Activated CD8-positive, alpha-beta memory T cell treated with anti-CD3 and anti-CD28 coated beads, Interleukin-2, amount 50 U/mL, for 1 hour (primary cell): ENCODE data around the gene ACP5.
"Not testable (repeated sequence)": the region's sequence is repeated elsewhere in the genome, so short reads cannot be mapped to it uniquely, and the experiment has no call there.

Experiments
- DNase-seq: peaks from one replicate; pipeline ENCODE4 v3.0.0-alpha.2; 2020; ENCODE audit errors: extremely low read depth

Gene ACP5

DNA sequence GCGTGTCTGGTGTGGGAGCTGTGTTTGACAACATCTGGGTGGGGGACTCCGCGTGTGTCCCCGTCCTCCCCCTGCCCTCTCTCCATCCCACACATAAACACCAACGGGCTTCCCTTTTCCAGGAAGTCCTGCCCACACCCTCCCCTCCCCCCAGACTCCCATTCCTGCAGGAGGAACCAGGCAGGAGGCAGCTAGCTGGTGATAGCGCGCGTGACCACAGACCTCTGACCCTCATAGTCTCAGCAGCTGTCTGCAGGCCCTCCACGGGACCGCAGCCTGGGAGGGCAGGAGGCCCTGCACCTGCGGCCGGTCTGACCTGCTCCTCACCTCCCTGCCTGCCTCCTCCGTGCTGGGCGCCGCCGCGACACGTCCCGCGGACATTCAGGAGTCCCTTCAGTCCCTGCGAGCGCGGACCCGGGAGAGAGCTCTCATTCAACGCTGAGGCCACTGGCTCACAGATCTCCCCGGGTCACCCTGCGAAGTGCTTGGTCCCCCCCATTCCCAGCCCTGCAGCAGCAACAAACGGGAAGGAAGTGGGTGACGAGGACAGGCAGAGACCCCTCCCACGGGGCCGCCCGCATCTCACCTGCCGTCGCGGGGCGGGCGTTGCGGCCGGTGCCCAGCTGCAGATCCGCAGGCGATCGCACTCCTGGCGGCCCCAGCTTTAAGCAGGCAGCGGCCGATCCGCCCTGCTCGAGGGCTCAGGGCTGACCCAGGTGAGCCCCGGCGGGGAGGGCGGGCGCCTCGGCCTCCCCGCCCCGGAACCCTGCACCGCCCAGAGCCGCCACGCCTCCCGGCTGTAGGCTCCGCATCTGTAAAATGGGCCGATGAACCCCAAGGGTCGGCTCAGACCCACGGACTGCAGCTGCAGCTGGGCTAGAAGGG lies 1.1 kb upstream of the ACP5 start:
- no peak for DNase-seq

DNA sequence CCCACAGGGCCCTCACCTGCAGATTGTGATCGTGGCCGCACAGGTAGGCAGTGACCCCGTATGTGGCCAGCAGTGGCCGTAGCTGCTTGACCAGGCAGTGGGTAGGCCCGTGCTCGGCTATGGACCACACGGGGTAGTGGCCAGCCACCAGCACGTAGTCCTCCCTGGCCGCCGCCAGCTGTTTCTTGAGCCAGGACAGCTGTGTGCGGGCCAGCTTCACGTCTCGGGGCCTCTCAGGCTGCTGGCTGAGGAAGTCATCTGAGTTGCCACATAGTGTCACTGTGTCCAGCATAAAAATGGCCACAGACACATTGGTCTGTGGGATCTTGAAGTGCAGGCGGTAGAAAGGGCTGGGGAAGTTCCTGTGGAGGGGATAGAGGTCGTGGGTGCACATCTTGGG lies 1.2 kb downstream of the ACP5 start:
- no peak for DNase-seq

DNA sequence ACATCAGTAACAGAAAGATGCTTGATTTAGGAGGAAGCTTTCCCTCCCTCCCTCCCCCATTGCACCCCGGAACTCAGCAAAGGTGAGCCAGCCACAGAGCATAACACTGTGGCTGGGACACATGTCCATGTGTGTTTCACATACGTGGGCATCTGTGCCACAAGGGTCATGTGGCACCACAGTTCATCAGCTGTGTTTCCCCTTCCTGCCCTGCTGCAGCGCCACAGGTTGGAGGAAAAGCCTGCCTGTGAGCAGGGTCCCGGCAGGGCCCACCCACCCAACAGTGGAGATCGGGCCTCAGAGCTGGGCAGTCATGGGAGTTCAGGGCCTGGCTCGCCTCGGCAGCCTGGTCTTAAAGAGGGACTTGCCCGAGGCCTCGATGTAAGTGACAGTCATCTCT lies 2.8 kb downstream of the ACP5 start:
- no peak for DNase-seq

DNA sequence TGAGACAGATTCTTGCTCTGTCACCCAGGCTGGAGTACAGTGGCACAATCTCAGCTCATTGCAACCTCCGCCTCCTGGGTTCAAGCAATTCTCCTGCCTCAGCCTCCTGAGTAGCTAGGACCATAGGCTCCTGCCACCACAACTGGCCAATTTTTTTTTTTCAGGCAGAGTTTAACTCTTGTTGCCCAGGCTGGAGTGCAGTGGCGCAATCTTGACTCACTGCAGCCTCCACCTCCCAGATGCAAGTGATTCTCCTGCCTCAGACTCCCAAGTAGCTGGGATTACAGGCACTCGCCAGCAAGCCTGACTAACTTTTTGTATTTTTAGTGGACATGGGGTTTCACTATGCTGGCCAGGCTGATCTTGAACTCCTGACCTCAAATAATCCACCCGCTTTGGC lies 3.7 kb downstream of the ACP5 start:
- not testable (repeated sequence) for DNase-seq

DNA sequence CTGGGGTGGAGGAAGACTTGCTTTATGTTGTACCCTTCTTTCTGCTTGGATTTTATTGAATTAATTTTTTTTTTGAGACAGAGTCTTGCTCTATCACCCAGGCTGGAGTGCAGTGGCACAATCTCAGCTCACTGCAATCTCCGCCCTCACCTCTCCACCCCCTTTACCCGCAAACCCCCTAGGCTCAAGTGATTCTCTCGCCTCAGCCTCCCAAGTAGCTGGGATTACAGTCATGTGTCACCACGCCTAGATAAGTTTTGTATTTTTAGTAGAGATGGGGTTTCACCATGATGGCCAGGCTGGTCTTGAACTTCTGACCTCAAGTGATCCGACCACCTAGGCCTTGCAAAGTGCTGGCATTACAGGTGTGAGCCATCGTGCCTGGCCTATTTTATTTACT lies 4.1 kb downstream of the ACP5 start:
- DNase-seq: not testable (repeated sequence)

DNA sequence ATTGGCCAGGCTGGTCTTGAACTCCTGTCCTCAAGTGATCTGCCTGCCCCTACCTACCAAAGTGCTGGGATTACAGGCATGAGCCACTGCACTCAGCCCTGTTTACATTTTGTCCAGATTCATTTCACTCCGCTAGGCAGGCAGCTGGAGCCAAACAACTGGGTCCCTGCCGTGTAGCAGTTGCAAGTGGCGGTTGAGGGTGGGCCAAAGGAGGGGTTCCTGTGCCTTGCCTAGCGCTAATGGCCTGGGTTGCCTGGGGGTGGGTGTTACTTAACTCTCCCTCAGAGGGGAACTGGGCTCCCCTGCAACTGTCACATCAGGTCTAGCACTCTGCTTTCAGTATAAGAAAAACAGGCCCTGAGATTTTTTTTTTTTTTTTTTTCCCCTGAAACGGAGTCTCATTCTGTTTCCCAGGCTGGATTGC lies 7.4 kb downstream of the ACP5 start:
- DNase-seq: no peak

DNA sequence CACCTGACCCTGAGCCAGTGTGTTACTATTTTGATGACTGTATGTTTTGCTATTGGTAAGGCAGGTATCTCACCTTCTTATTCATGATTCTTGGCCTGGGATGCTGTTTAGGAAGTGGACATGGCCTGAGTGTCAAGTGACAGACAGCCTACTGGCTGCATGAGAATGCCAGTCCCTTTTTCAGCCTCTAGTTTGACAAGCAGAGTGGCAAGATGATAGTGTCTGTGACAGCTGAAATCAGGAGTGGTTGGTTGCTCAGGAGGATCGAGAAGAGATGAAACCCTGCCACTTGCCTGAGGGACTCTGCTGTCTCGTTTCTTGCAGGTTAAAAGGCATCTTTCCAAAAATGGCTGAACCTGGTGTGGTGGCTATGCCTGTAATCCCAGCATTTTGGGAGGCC lies 11.3 kb downstream of the ACP5 start:
- no peak for DNase-seq

DNA sequence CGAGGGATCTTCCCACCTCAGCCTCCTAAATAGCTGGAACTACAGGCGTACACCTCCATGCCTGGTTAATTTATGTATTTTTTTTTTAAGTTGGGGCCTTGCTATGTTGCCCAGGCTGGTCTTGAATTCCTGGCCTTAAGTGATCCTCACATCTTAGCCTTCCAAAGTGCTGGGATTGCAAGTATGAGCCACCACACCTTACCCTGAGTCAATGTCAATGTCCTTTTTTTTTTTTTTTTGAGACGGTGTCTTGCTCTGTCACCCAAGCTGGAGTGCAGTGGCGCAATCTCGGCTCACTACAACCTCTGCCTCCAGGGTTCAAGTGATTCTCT lies 11.8 kb downstream of the ACP5 start:
- not testable (repeated sequence) for DNase-seq

DNA sequence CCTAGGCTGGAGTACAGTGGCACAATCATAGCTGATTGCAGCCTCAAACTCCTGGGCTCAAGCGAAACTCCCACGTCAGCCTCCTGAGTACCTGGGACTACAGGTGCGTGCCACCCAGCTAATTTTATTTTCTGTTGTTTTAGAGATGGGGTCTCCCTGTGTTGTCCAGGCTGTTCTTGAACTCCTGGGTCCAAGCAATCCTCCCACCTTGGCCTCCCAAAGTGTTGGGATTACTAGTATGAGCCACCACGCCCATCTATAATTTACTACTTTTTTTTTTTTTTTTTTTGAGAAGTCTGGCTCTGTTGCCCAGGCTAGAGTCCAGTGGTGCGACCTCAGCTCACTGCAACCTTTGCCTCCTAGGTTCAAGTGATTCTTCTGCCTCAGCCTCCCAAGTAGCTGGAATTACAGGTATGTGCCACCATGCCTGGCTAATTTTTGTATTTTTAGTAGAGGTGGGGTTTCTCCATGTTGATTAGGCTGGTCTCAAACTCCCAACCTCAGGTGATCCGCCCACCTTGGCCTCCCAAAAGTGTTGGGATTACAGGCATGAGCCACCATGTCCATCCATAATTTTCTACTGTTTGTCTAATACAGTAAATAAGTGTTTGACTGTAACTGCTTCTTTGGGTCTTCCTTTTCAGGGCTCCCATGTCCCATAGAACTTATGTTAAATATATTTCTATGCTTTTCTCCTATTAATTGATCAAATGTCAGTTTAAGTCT lies 13.2 kb downstream of the ACP5 start:
- DNase-seq: not testable (repeated sequence)

DNA sequence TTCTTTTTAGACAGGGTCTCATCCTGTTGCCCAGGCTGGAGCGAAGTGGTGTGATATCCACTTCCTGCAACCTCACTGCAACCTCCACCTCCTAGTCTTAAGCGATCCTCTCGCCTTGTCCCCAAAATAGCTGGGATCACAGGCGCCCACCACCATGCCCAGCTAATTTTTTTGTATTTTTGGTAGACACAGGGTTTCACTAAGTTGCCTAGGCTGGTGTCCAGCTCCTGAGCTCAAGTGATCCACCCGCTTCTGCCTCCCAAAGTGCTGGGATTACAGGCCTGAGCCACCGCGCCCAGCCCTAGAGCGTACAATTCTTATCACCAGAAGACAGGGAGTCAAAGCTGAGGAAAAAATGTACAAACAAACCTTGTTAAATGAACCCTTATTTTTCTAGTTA lies 13.9 kb downstream of the ACP5 start:
- DNase-seq: no peak

DNA sequence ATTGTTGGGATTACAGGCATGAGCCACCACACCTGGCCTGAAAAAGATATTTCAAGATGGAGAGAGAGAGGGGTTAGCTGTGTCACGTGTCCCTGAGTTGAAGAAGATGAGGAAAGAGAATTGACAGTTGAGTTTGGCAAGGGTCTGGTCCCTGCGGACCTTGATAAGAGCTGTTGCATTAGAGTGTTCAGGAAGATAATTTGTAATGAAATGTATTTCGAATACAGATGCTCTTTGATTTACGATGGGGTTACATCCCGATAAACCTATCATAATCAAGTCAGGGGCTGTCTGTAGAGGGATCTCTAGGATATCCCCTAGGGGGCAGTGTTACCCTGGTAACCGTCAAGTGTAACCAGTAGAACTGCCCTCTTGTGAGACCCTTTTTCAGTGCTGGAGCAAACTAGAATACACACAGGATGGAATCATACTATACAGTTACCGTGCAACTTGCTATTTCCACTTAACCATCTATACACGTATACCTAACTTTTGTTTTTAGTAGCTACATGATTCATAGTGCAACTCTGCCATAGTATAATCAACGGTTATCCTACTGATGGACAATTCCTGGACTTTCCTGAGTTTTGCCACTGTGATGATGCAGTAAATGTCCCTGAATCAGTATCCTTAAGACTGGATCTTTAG lies 16.9 kb downstream of the ACP5 start:
- peak; percentile 45 for DNase-seq

DNA sequence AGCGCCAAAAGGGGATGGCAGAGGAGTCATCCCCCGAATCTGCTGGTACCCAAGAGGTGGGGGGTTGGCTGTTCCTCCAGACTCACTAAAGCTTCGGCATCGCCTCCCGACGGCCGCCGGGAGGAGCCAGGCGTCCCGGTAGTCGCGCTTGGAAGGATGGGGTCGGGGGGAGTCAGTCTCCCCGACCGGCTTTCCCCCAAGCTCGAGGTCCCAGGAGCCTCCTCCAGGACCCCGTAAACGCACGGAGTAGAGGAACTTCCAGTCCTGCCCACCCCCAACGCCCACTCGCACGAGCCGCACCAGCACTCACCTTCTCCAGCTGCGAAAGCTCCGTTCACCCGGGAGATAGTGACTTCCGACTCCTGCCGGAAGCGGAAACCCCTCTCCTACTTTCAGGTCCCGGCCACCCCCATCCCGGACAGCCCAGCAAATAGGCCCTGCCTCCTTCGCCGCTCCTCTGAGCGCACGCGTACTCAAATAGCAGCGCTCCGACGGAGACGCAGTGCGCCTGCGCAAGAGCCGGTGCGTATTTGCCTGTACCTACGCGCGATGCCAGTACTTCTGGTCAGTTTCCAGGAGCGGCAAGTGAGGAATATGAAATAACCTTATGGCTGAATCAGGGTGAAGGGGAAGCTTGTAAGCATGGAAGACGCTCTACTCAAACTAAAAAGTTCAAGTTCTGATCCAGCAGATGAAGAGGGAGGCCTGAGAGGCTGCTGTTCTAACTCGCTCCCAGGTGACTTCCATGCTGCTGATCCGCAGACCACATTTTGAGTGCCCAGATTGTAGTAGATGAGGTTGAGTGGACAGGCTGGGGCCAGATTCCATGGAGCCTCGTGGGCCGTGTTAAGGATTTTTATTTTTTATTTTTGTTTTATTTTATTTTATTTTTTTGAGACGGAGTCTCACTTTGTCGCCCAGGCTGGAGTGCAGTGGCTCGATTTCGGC lies 18.3 kb downstream of the ACP5 start, which contains the start of gene ELOF1:
Gene ELOF1 (minus strand): TSS at position 350 of the 948 bp plus-strand sequence. CDS start 4,883 bp downstream, outside the sequence.
- DNase-seq: peak; percentile 96

DNA sequence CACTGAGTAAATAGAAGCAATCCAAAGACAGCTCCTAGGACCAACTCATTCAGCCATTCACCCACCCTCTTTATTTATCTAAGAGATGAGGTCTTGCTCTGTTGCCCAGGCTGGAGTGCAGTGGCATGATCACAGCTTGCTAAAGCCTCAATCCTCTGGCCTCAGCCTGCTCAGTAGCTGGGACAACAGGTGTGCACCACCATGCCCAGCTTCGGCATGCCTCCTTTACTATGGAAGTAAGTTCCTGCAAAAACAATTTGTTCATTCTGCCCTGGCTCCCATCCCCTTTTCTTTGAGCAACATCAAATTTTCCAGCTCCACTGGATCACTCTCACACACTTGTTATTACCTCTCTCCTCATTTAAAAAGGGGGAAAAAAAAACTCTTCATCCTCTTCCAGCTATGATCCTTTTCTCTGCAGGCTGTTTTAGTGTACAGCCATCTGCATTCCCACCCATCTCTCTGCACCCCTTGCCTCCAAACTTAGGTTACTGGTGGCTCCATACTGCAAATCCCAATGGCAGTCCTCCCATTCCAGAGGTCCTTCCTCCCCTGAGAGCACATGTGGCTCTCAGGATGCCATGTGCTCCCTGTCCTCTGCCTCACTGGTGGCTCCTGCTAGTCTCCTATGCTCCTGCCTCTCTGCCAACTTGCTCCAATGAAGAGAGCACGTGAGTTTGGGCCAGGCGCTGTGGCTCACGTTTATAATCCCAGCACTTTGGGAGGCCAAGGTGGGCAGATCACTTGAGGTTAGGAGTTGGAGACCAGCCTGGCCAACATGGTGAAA lies 20.6 kb downstream of the ACP5 start:
- DNase-seq: no peak

DNA sequence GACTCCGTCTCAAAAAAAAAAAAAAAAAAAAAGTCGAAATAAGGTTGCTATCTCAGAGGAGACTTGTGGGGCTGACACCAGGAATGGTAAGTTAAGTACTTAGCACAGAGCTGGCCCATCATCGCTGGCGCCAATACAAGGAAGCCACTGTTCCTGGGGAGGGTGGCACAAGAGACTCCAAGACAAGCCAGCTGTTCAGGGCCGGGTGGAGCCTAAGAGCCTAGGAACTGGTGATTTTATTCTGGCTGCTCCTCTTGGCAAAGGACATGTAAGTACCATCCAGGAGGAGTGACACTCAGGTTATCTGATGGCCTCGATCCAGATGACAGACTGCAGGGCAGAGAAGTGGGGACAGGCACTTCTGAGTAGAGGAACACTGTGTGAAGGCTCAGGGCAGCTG lies 22.2 kb downstream of the ACP5 start:
- no peak for DNase-seq

DNA sequence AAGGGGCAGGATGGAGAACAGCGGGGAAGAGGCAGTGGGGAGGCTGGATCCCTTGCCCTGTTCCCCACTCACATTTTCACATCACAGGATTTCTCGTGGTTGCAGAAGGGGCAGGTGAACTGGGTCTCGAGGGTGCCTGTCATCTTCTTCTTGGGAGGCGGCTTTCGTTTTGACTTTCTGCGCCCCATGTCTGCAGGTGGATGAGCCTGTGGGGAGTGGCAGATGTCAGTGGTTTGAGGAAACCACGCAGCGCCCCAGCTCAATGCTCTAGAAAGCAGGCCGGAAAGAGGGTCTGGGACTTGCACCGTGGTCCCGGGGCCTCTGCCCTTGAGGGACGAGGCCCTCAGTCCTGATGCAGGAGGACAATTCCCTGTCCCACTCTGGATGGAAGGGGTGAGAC lies 23.3 kb downstream of the ACP5 start:
- no peak for DNase-seq

DNA sequence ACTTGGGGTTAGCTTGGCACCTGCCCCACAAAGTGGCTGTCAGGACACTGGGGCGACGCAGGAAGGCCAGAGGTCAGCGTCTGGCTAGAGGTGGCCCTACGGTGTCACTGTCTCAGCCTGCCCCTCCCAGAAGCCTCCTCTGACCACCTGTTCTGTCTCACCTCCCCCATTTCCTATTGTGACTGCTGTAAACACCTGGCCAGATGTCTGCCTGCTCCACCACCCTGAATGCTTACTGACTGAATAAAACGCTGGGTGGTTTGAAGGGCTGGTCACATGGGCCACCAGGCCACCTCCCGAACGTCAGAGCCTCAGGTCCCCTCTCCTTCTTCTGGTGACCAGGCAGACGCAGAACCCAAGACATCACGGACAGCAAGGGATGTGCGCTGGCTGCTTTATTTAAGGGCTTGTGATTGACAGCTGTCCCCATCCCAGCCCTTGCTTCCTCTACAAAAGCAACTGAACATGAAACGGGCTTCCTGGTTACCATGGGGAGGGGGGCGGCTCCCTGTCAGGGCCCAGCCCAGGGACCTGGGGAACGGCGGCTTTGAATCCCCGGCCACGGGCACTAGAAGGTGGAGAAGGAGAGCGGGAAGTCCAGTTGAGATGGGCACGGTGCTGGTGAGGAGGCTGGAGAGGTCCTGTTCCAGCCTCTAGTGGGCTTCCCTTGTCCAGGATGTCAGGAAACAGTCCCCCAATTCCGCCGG lies 24.6 kb downstream of the ACP5 start:
- DNase-seq: no peak

DNA sequence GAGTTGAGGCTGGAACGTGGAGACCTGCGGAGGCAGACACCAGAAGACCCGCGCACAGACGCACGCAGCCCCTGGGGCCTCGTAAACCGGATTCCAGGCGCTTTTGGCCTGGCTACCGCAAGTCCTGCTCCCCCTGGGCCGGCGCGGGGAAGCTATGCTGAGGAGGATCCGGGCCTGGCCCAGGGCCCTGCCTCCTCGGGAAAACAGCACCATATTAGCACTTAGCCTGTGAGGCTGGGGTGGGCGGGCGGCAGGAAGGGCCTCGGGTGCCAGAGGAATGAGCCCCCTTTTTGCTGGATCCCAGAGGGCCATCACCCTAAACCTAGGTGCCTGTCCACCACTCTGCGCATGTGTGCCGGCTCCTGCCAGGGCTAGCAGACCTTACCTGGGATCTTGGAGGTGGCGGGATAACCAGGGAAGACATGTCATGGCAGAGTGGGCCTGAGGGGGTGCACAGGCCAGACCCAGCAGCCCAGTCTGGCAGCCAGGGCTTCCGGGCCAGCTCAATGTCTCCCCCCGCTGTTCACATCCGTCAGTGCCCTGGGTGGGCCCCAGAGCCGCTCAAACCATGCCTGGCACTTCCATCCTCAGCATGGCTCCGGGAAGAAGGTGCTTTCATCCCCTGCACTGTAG lies 25.7 kb downstream of the ACP5 start:
- no peak for DNase-seq

DNA sequence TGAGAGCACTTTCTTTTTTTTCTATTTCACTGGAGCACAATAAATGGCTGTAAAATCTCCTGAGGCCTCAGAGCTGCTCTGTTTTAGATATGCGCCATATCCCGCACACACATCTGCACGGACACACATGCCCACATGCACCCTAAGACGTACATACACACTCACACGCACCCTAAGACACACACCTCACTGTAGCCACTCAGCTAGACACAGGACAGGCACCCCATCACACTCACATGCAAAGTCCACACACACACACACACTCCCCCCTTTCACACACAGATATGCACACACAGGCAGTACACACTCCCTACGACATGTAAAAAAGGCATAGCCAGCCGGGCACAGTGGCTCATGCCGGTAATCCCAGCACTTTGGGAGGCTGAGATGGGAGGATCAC lies 27.2 kb downstream of the ACP5 start:
- no peak for DNase-seq

DNA sequence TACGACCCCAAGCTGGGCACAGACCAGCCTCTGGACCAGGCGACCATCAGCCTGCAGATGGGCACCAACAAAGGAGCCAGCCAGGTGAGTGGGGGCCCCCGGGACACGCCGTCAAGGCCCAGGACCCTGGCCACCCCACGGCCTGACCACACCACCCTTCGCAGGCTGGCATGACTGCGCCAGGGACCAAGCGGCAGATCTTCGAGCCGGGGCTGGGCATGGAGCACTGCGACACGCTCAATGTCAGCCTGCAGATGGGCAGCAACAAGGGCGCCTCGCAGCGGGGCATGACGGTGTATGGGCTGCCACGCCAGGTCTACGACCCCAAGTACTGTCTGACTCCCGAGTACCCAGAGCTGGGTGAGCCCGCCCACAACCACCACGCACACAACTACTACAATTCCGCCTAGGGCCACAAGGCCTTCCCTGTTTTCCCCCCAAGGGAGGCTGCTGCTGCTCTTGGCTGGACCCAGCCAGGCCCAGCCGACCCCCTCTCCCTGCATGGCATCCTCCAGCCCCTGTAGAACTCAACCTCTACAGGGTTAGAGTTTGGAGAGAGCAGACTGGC lies 28.0 kb downstream of the ACP5 start:
- no peak for DNase-seq
